Brain pericyte (primary cell): ENCODE data around the gene CDKAL1.

ENCODE experiments used
- DNase-seq: peaks from one replicate; pipeline ENCODE4 v3.0.0-alpha.2; 2012; ENCODE audit warnings: low read depth, low spot score

Gene CDKAL1

GRCh38 chr6:21277601-21278374 lies 743.5 kb downstream of the CDKAL1 start:
- no peak for DNase-seq

GRCh38 chr6:21278375-21278745 lies 744.1 kb downstream of the CDKAL1 start:
- DNase-seq = no peak

GRCh38 chr6:21279619-21280018 lies 745.4 kb downstream of the CDKAL1 start:
- no peak for DNase-seq

GRCh38 chr6:21281366-21281765 lies 747.1 kb downstream of the CDKAL1 start:
- no peak for DNase-seq
